ENCODE data around the gene KCNJ3.

The KCNJ3 gene

GRCh38 chr2:154698296-154698720 lies at the start of gene KCNJ3:
Gene KCNJ3 (plus strand): TSS chr2:154698695. CDS start chr2:154698776, 81 bp downstream.
- DNase-seq, result no peak

GRCh38 chr2:154655499-154655898 lies 43.0 kb upstream of the KCNJ3 start:
- no peak for DNase-seq

- DNase-seq, result no peak
These were observed 39.6 kb upstream of the KCNJ3 start for GRCh38 chr2:154658854-154659253.

GRCh38 chr2:154664248-154664647 lies 34.2 kb upstream of the KCNJ3 start:
- no peak for DNase-seq

- no peak for DNase-seq
These were observed 28.4 kb upstream of the KCNJ3 start for GRCh38 chr2:154670083-154670482.

- no peak for DNase-seq
These were observed 24.8 kb upstream of the KCNJ3 start for GRCh38 chr2:154673694-154674093.

- no peak for DNase-seq
These were observed 21.1 kb upstream of the KCNJ3 start for GRCh38 chr2:154677401-154677800.

GRCh38 chr2:154681741-154682140 lies 16.8 kb upstream of the KCNJ3 start:
- DNase-seq, result no peak

GRCh38 chr2:154686162-154686561 lies 12.3 kb upstream of the KCNJ3 start:
- no peak for DNase-seq

GRCh38 chr2:154688373-154688772 lies 10.1 kb upstream of the KCNJ3 start:
- no peak for DNase-seq

- DNase-seq, result no peak
These were observed 9.3 kb upstream of the KCNJ3 start for GRCh38 chr2:154689158-154689557.

GRCh38 chr2:154692927-154693326 lies 5.6 kb upstream of the KCNJ3 start:
- no peak for DNase-seq

- no peak for DNase-seq
These were observed 4.7 kb upstream of the KCNJ3 start for GRCh38 chr2:154693741-154694340.

- DNase-seq, result no peak
These were observed 3.6 kb upstream of the KCNJ3 start for GRCh38 chr2:154694881-154695280.

- no peak for DNase-seq
These were observed 2.1 kb upstream of the KCNJ3 start for GRCh38 chr2:154696369-154696768.

- no peak for DNase-seq
These were observed 1.6 kb upstream of the KCNJ3 start for GRCh38 chr2:154696810-154697417.

GRCh38 chr2:154697418-154698252 lies 860 bp upstream of the KCNJ3 start:
- no peak for DNase-seq

GRCh38 chr2:154698721-154699574 lies 453 bp downstream of the KCNJ3 start:
- no peak for DNase-seq

GRCh38 chr2:154699575-154699930 lies 1.1 kb downstream of the KCNJ3 start:
- DNase-seq, result no peak

GRCh38 chr2:154700136-154700535 lies 1.6 kb downstream of the KCNJ3 start:
- no peak for DNase-seq

GRCh38 chr2:154704991-154705390 lies 6.5 kb downstream of the KCNJ3 start:
- DNase-seq, result no peak

- no peak for DNase-seq
These were observed 8.2 kb downstream of the KCNJ3 start for GRCh38 chr2:154706660-154707059.

GRCh38 chr2:154707994-154708575 lies 9.6 kb downstream of the KCNJ3 start:
- no peak for DNase-seq
